ENCODE results near the gene EZH1.
A peak's percentile ranks its signal among the peaks of the same experiment; 100 is the strongest.
"Not testable (repeated sequence)": the region's sequence is repeated elsewhere in the genome, so short reads cannot be mapped to it uniquely, and the experiment has no call there.

Gene EZH1

GRCh38 chr17:42779936-42780850, 35.4 kb upstream of the EZH1 start, which contains the start of gene WNK4:
Gene WNK4, plus strand, starts transcription at chr17:42780610. Its CDS starts 89 bp downstream, at chr17:42780699.
- no peak for TF ChIP-seq POLR2A (IDR thresholded peaks at IDR 0.05; ENCODE audit: low read length)
- DNase-seq = peak; percentile 25 to 42

GRCh38 chr17:42779304-42779935, 34.6 kb upstream of the EZH1 start:
- no peak for DNase-seq
- no peak for TF ChIP-seq POLR2A (IDR thresholded peaks at IDR 0.05; ENCODE audit: low read length)
- no peak for TF ChIP-seq GATA1 (IDR thresholded peaks at IDR 0.05; ENCODE audit: low read depth, low read length)

GRCh38 chr17:42778570-42778969, 33.7 kb upstream of the EZH1 start:
- no peak for DNase-seq
- no peak for TF ChIP-seq GATA1 (IDR thresholded peaks at IDR 0.05; ENCODE audit: low read depth, low read length)
- TF ChIP-seq POLR2A (IDR thresholded peaks at IDR 0.05; ENCODE audit: low read length) = no peak

GRCh38 chr17:42775534-42776098, 30.8 kb upstream of the EZH1 start:
- DNase-seq = no peak
- no peak for TF ChIP-seq POLR2A (IDR thresholded peaks at IDR 0.05; ENCODE audit: low read length)
- no peak for TF ChIP-seq GATA1 (IDR thresholded peaks at IDR 0.05; ENCODE audit: low read depth, low read length)

GRCh38 chr17:42774066-42774745, 29.4 kb upstream of the EZH1 start:
- TF ChIP-seq GATA1 (IDR thresholded peaks at IDR 0.05; ENCODE audit: low read depth, low read length) (no peak), POLR2A (IDR thresholded peaks at IDR 0.05; ENCODE audit: low read length) (no peak)
- no peak for DNase-seq

GRCh38 chr17:42773290-42774035, 28.6 kb upstream of the EZH1 start, which contains the start of gene VPS25:
Gene VPS25, plus strand, starts transcription at chr17:42773449. Its CDS starts 27 bp downstream, at chr17:42773476.
- no peak for TF ChIP-seq GATA1 (IDR thresholded peaks at IDR 0.05; ENCODE audit: low read depth, low read length)
- peak; percentile 92 for TF ChIP-seq POLR2A (IDR thresholded peaks at IDR 0.05; ENCODE audit: low read length)
- DNase-seq = peak; percentile 90 to 91

- DNase-seq = no peak
- TF ChIP-seq POLR2A (IDR thresholded peaks at IDR 0.05; ENCODE audit: low read length) = no peak
- TF ChIP-seq GATA1 (IDR thresholded peaks at IDR 0.05; ENCODE audit: low read depth, low read length) = no peak
Observed at GRCh38 chr17:42772945-42773289, 28.1 kb upstream of the EZH1 start.

GRCh38 chr17:42769964-42770363, 25.1 kb upstream of the EZH1 start:
- not testable (repeated sequence) for DNase-seq

GRCh38 chr17:42768006-42768405, 23.2 kb upstream of the EZH1 start:
- DNase-seq = not testable (repeated sequence)

GRCh38 chr17:42767512-42767911, 22.7 kb upstream of the EZH1 start:
- TF ChIP-seq GATA1 (IDR thresholded peaks at IDR 0.05; ENCODE audit: low read depth, low read length) (no peak), POLR2A (IDR thresholded peaks at IDR 0.05; ENCODE audit: low read length) (no peak)
- DNase-seq = no peak

- no peak for DNase-seq
- no peak for TF ChIP-seq GATA1 (IDR thresholded peaks at IDR 0.05; ENCODE audit: low read depth, low read length)
- TF ChIP-seq POLR2A (IDR thresholded peaks at IDR 0.05; ENCODE audit: low read length) = no peak
Observed at GRCh38 chr17:42766124-42766523, 21.3 kb upstream of the EZH1 start.

GRCh38 chr17:42761638-42762037, 16.8 kb upstream of the EZH1 start:
- TF ChIP-seq GATA1 (IDR thresholded peaks at IDR 0.05; ENCODE audit: low read depth, low read length) = no peak

GRCh38 chr17:42760652-42761581, 16.1 kb upstream of the EZH1 start, which contains the start of gene RAMP2:
Gene RAMP2, plus strand, starts transcription at chr17:42761227. Its CDS starts 35 bp downstream, at chr17:42761262.
- DNase-seq = peak; percentile 43 to 49
- TF ChIP-seq GATA1 (IDR thresholded peaks at IDR 0.05; ENCODE audit: low read depth, low read length) = no peak
- TF ChIP-seq POLR2A (IDR thresholded peaks at IDR 0.05; ENCODE audit: low read length) = no peak

More at GRCh38 chr17:42761638-42762037, 16.8 kb upstream of the EZH1 start:
- DNase-seq = no peak

Measured in erythroblast (primary cell).